ENCODE measurements around the gene MKI67.

The MKI67 gene

GRCh38 chr10:128083191-128083895 is 42.9 kb downstream of the MKI67 start:
- no peak for DNase-seq
- H3K36me3 ChIP-seq (replicated peaks) = peaks cover 16% of the 10 kb centered on the region
- H3K4me3 ChIP-seq (ENCODE audit: low read depth, low read length) = no peak overlapping the region
- no peaks in the 10 kb centered on the region for H3K27me3 ChIP-seq (replicated peaks)
- no peak overlapping the region for H3K27ac ChIP-seq
- TF ChIP-seq, protein P1, sequence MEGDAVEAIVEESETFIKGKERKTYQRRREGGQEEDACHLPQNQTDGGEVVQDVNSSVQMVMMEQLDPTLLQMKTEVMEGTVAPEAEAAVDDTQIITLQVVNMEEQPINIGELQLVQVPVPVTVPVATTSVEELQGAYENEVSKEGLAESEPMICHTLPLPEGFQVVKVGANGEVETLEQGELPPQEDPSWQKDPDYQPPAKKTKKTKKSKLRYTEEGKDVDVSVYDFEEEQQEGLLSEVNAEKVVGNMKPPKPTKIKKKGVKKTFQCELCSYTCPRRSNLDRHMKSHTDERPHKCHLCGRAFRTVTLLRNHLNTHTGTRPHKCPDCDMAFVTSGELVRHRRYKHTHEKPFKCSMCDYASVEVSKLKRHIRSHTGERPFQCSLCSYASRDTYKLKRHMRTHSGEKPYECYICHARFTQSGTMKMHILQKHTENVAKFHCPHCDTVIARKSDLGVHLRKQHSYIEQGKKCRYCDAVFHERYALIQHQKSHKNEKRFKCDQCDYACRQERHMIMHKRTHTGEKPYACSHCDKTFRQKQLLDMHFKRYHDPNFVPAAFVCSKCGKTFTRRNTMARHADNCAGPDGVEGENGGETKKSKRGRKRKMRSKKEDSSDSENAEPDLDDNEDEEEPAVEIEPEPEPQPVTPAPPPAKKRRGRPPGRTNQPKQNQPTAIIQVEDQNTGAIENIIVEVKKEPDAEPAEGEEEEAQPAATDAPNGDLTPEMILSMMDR (IDR thresholded peaks at IDR 0.05; ENCODE audit: low read depth, low read length, missing control alignments) = no peak
- in situ Hi-C loops (cut with HindIII; ENCODE audit: low pct_ligation_motif_present, low sequenced_read_pairs) = no loop called here

- Histone ChIP-seq H3K27ac (no peak overlapping the region), H3K4me3 (ENCODE audit: low read depth, low read length) (no peak overlapping the region), H3K36me3 (replicated peaks) (peaks cover 28% of the 10 kb centered on the region), H3K27me3 (replicated peaks) (no peaks in the 10 kb centered on the region)
- DNase-seq = no peak
- in situ Hi-C loops (cut with HindIII; ENCODE audit: low pct_ligation_motif_present, low sequenced_read_pairs) = no loop called here
- TF ChIP-seq, protein P1 (IDR thresholded peaks at IDR 0.05; ENCODE audit: low read depth, low read length, missing control alignments) = no peak
These were observed 44.5 kb downstream of the MKI67 start for GRCh38 chr10:128081720-128082119.

DNA sequence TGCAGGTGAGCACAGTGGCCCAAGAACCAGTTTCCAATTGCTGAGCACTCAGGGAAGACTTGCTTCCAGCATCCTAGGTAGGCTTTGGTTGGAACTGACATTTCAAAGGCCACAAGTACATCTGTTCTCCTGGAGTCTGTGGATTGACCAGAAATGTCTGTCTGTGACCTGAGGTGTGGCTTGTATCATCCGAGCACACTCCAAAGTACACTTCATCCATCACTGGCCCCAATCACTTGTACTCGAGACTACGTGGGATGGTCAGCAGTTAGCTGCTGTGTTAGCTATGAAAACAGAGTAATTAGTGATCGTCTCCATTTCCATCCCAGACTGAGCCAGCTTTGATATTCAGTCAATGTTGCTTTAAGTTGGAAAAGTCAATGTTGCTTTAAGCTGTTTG is 45.0 kb downstream of the MKI67 start:
- in situ Hi-C loops (cut with HindIII; ENCODE audit: low pct_ligation_motif_present, low sequenced_read_pairs) = no loop called here
- no peak overlapping the region for H3K27ac ChIP-seq

GRCh38 chr10:128080641-128081040 is 45.6 kb downstream of the MKI67 start:
- DNase-seq = no peak
- TF ChIP-seq, protein P1 (IDR thresholded peaks at IDR 0.05; ENCODE audit: low read depth, low read length, missing control alignments) = no peak
- Histone ChIP-seq H3K36me3 (replicated peaks) (peaks cover 30% of the 10 kb centered on the region), H3K4me3 (ENCODE audit: low read depth, low read length) (no peak overlapping the region), H3K27me3 (replicated peaks) (no peaks in the 10 kb centered on the region), H3K27ac (no peak overlapping the region)
- in situ Hi-C loops (cut with HindIII; ENCODE audit: low pct_ligation_motif_present, low sequenced_read_pairs) = no loop called here

More for the DNA sequence above, 45.0 kb downstream of the MKI67 start:
- no peak for DNase-seq
- TF ChIP-seq, protein P1 (IDR thresholded peaks at IDR 0.05; ENCODE audit: low read depth, low read length, missing control alignments) = no peak
- Histone ChIP-seq H3K27me3 (replicated peaks) (no peaks in the 10 kb centered on the region), H3K36me3 (replicated peaks) (peaks cover 30% of the 10 kb centered on the region), H3K4me3 (ENCODE audit: low read depth, low read length) (no peak overlapping the region)

- no peak for DNase-seq
- H3K27ac ChIP-seq = no peak overlapping the region
- in situ Hi-C loops (cut with HindIII; ENCODE audit: low pct_ligation_motif_present, low sequenced_read_pairs) = no loop called here
- TF ChIP-seq, protein P1 (IDR thresholded peaks at IDR 0.05; ENCODE audit: low read depth, low read length, missing control alignments) = no peak
- H3K36me3 ChIP-seq (replicated peaks) = peaks cover 30% of the 10 kb centered on the region
- H3K27me3 ChIP-seq (replicated peaks) = no peaks in the 10 kb centered on the region
- no peak overlapping the region for H3K4me3 ChIP-seq (ENCODE audit: low read depth, low read length)
These were observed 46.0 kb downstream of the MKI67 start for GRCh38 chr10:128080231-128080630.
